A673 (cell line): Measurements from ENCODE around the gene MBD3. TPM values are rescaled to one million over a fixed set of nuclear protein-coding genes. Genes with fewer than 3 reads are reported as not detected.

Experiments used
- BruUV-seq: library from RNA; stranded (reverse); fragments of 400-500 nt; replicated peaks from 2 replicates; lab custom pipeline; 2021; lab: Mats Ljungman, UMichigan
- CTCF ChIA-PET: fragments of 300-600 bp; sonication (Branson Sonifier 250); formaldehyde crosslinking; loops from one replicate; lab custom pipeline; 2022; ENCODE audit warnings: antibody characterized with exemption; lab: Charles Lee
- POLR2A ChIA-PET: fragments of 300-600 bp; sonication (Branson Sonifier 250); formaldehyde crosslinking; loops from one replicate; lab custom pipeline; 2022; ENCODE audit warnings: antibody characterized with exemption; ENCODE audit not compliant: low non-redundant PET; lab: Charles Lee
- DNase-seq: peaks from one replicate; pipeline ENCODE4 v3.0.0-alpha.2; 2015; ENCODE audit warnings: low spot score
- H3K27ac ChIP-seq: fragments of 200-600 bp; sonication (generic); 2 replicates; pipeline ENCODE4 v1.5.1; 2016; ENCODE audit warnings: mixed run types, low read depth, mild to moderate bottlenecking, mixed read lengths, antibody characterized with exemption, low read length; ENCODE audit not compliant: poor library complexity, severe bottlenecking
- H3K27me3 ChIP-seq: fragments of 200-600 bp; sonication (generic); replicated peaks from 2 replicates; pipeline ENCODE4 v1.6.1; 2017; ENCODE audit warnings: mixed run types, low read depth, mild to moderate bottlenecking, mixed read lengths, antibody characterized with exemption, low read length; ENCODE audit not compliant: insufficient read depth, poor library complexity
- H3K36me3 ChIP-seq: fragments of 200-600 bp; sonication (generic); 2 replicates; pipeline ENCODE4 v1.6.1; 2016; ENCODE audit warnings: mixed run types, mild to moderate bottlenecking, mixed read lengths, antibody characterized with exemption, low read length; ENCODE audit not compliant: insufficient read depth, poor library complexity, severe bottlenecking
- H3K4me1 ChIP-seq: fragments of 200-600 bp; sonication (generic); 2 replicates; pipeline ENCODE4 v1.6.1; 2017; ENCODE audit warnings: mixed run types, mild to moderate bottlenecking, mixed read lengths, antibody characterized with exemption, low read length; ENCODE audit not compliant: insufficient read depth, poor library complexity, severe bottlenecking
- H3K4me3 ChIP-seq: fragments of 200-600 bp; sonication (generic); 2 replicates; pipeline ENCODE4 v1.5.1; 2016; ENCODE audit warnings: low read depth, mixed run types, mild to moderate bottlenecking, mixed read lengths, low read length; ENCODE audit not compliant: poor library complexity, severe bottlenecking
- H3K9me3 ChIP-seq: fragments of 200-600 bp; sonication (generic); 2 replicates; pipeline ENCODE4 v1.6.1; 2016; ENCODE audit warnings: mixed run types, low read depth, mild to moderate bottlenecking, mixed read lengths, antibody characterized with exemption, low read length; ENCODE audit not compliant: poor library complexity, severe bottlenecking
- EZH2 ChIP-seq: fragments of 200-600 bp; sonication (generic); IDR thresholded peaks from 2 replicates; pipeline ENCODE4 v1.6.1; 2017; ENCODE audit warnings: borderline replicate concordance, low read depth, mild to moderate bottlenecking, mixed read lengths, antibody characterized with exemption, low read length; ENCODE audit not compliant: poor library complexity, severe bottlenecking
- intact Hi-C: fragments of 100-400 bp; cut with micrococcal nuclease; formaldehyde crosslinking; loops from one replicate; pipeline ENCODE4 v1.10.0; 2022; ENCODE audit not compliant: unreplicated experiment
- total RNA-seq: library from RNA; stranded (reverse); gene quantifications from 2 replicates; pipeline ENCODE4 v1.2.3, GENCODE V29; 2021
- TF ChIP-seq, protein P1 (sequence below): fragments of 300-800, 200-600 bp; sonication (generic); conservative IDR thresholded peaks from 2 replicates; pipeline ENCODE4 v1.5.1; 2017; ENCODE audit warnings: low read depth, mild to moderate bottlenecking, antibody characterized with exemption, low read length, moderate library complexity, mixed read lengths

Gene MBD3
- total RNA-seq, 1 experiment from 2014 or later = 138 TPM

DNA sequence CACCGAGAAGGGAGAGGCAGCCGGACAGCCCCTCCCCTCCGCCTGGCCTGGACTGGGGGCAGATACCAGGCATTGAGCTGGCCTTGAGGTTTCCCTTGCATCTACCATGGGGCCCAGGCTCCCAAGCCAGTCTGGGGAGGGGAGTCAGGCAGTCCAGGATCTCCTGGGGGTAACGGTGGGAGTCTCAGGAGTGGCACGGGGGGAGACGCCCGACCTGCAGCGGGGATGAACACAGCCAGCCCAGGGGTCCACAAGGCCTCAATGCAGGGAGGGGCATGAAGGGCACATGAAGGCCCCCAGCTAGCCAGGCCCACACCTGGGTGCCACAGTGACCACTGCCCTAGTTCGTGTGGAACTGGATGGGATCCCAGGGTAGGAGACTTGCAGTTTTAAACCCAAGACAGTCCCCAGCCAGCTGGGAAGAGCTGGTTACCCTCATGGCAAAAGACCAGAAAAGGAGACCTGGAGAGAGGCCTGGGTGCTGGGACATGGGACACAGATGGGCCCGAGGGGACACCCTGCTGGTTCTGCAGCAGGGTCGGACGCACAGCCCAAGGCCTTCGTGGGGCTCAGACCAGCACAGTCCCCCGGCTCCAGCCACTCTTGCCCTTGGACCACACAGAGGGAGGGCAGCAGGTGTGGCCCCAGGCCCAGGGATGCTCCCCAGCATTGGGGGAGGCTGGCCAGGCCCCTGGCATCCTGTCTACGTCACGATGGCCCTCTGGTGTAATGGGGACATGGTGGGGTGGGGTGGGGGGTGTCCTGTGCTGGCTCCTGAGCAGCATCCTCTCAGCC is 17.2 kb upstream of the MBD3 start:
- POLR2A ChIA-PET = no interaction called here
- Histone ChIP-seq H3K27me3 (no peaks in the 10 kb centered on the region), H3K36me3 (peaks cover 47% of the 10 kb centered on the region), H3K4me3 (no peak overlapping the region), H3K27ac (no peak overlapping the region), H3K4me1 (peaks cover 6% of the 10 kb centered on the region), H3K9me3 (no peaks in the 10 kb centered on the region)
- no peak for TF ChIP-seq EZH2
- TF ChIP-seq, protein P1, sequence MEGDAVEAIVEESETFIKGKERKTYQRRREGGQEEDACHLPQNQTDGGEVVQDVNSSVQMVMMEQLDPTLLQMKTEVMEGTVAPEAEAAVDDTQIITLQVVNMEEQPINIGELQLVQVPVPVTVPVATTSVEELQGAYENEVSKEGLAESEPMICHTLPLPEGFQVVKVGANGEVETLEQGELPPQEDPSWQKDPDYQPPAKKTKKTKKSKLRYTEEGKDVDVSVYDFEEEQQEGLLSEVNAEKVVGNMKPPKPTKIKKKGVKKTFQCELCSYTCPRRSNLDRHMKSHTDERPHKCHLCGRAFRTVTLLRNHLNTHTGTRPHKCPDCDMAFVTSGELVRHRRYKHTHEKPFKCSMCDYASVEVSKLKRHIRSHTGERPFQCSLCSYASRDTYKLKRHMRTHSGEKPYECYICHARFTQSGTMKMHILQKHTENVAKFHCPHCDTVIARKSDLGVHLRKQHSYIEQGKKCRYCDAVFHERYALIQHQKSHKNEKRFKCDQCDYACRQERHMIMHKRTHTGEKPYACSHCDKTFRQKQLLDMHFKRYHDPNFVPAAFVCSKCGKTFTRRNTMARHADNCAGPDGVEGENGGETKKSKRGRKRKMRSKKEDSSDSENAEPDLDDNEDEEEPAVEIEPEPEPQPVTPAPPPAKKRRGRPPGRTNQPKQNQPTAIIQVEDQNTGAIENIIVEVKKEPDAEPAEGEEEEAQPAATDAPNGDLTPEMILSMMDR = no peak
- CTCF ChIA-PET = no interaction called here
- DNase-seq = no peak
- BruUV-seq = no TSS peak
- intact Hi-C loops = loop anchor here (5.0 to 10.0 kb wide), 2 partner anchors 42 to 185 kb away; partner anchors contain the start of gene TCF3

DNA sequence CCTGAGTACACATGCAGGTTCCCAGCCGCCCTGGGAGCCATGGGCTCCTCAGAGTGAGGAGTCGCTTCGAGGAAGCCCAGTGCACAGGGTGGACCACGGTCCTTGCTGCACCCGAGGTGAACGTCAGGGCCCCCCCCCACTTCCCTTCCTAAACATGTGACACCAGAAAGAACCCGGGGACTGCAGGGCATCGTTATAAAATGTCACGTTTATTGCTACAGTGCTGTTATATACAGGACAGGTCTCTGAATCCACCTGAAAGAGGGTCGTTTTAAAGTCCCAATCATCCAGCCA is 16.4 kb upstream of the MBD3 start:
- peaks cover 6% of the 10 kb centered on the region for H3K4me1 ChIP-seq
- POLR2A ChIA-PET = no interaction called here
- no peak overlapping the region for H3K27ac ChIP-seq
- intact Hi-C loops = loop anchor here (5.0 to 10.0 kb wide), 2 partner anchors 43 to 186 kb away; partner anchors contain the start of gene TCF3
- no peak overlapping the region for H3K4me3 ChIP-seq
- no peaks in the 10 kb centered on the region for H3K27me3 ChIP-seq
- no peaks in the 10 kb centered on the region for H3K9me3 ChIP-seq
- TF ChIP-seq, protein P1 = no peak
- no peak for TF ChIP-seq EZH2
- BruUV-seq = no TSS peak
- peaks cover 39% of the 10 kb centered on the region for H3K36me3 ChIP-seq
- CTCF ChIA-PET = no interaction called here
- no peak for DNase-seq

DNA sequence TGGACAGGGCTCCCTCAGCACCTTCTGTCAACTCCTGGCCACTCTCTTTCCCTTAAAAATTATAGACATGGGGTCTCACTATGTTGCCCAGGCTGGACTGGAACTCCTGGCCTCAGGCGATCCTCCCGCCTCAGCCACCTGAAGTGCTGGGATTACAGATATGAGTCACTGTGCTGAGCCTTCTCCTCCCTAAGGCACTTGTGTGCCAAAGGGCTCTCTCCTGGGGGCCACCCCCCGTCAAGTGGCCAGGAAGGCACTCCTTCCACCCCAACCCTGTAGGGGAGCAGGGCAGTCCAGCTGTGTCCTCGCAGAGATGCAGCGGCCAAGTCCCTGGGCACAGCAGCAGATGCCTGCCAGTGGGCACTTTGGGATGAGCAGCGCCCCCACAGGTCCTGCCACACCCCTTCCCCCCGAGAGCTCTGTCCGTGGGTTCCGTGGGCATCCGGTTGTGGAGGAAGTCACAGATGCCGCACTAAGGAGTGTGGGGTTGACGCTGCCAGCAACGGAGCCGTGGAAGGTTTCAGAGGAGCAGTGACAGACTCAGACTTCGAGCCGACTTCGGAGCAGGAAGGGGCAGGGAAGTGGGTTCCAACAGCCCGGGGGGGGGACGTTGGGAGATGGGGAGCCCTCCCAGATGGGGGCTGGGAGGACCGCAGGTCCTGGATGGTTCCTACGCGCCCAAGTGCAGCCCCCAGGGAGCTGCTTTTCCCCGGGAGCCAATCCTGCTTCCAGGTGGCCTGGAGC is 15.9 kb upstream of the MBD3 start:
- TF ChIP-seq, protein P1 = no peak
- TF ChIP-seq EZH2 = no peak
- Histone ChIP-seq H3K27me3 (no peaks in the 10 kb centered on the region), H3K4me3 (no peak overlapping the region), H3K27ac (no peak overlapping the region), H3K4me1 (peaks cover 6% of the 10 kb centered on the region), H3K9me3 (no peaks in the 10 kb centered on the region), H3K36me3 (peaks cover 36% of the 10 kb centered on the region)
- no TSS peak for BruUV-seq
- intact Hi-C loops = loop anchor here (5.0 to 10.0 kb wide), 2 partner anchors 44 to 186 kb away; partner anchors contain the start of gene TCF3
- ChIA-PET CTCF (no interaction called here), POLR2A (no interaction called here)
- no peak for DNase-seq
